Measurements from ENCODE around the gene RAPSN.

Gene RAPSN

DNA sequence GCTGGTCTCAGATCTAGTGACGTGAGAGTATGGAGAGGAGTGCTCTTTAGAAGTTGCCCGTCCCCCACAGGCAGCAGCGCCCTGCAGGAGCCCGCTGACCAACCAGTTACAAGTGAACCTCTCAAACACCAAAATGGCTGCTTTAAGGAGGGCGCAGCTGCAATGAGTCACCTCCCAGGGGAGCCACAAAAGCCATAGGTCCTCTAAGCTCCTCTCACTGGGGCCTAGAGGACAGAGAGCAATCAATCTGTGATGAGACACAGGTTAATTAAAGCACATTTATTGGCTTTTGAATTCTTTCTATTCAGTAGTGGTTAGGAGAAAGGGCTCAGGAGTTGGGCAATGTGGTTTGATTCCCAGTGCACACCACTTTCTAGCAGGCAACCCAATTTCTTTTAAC lies 15.5 kb upstream of the RAPSN start:
- no peak for DNase-seq

DNA sequence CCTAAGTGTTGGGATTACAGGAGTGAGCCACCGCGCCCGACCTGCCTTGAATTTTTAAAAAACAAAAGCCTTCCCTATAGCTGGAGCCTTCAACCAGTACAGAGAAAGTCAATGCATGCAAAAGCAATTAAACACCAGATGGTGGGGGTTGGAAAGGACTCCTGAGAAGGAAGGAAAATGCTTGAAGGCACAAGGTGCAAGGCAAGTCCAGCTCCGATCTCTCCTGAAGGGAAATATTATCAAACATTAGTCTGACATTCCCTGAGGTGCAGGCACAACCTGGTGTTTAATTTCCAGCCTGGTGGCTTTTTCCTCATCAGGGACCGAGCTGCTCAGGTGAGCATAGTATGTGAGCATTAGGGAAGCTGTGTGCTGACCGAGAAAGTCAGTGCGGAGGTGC lies 12.9 kb upstream of the RAPSN start:
- no peak for DNase-seq

DNA sequence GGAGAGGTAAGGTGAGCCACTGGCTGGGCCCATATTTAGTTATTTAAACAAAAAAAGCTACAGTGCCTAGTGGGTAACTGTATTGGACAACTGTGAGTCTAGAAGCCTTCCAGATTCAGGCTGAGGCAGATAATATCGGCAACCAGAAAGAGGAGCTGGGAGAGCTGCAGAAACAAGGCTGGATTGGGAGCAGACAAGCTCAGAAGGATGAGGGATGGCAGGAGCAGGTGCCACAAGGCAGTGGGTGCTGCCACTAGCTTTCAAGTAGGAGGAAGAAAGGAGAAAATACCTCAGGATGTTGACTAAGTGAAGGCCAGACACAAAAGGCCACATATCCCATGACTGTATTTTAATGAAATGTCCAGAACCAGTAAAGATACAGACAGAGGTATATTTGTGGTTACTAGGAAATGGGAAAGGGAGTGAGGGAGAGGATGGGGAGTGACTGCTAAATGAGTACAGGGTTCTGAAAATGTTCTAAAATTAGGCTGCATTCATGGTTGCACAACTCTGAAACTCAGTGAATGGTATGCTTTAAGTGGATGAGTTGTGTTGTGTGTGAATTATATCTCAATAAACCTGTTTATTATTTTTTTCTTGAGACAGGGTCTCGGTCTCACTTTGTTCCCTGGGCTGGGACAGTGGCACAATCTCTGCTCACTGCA lies 11.8 kb upstream of the RAPSN start:
- no peak for DNase-seq

DNA sequence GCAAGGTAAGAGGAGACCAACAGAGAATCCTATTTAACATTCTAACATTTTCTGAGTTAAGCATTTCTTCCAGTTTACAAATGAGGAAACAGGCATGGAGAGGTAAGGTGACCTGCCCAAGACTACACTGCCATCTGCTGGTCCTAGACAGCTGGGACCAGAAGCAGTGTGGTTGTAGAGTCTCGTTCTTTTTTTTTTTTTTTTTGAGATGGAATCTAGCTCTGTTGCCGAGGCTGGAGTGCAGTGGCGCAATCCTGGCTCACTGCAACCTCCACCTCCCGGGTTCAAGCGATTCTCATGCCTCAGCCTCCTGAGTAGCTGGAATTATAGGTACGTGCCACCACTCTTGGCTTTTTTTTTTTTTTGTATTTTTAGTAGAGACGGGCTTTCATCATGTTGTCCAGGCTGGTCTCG lies 5.3 kb upstream of the RAPSN start:
- peak; percentile 62 for DNase-seq

DNA sequence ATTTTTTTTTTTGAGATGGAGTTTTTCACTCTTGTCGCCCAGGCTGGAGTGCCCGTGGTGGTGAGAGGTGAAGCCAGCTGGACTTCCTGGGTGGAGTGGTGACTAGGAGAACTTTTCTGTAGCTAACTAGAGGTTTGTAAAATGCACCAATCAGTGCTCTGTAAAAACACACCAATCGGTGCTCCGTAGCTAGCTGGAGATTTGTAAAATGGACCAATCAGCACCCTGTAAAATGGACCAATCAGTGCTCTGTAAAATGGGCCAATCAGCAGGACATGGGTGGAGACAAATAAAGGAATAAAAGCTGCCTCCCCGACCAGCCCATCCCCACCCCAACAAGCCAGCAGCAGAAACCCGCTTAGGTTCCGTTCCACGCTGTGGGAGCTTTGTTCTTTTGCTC lies 4.4 kb upstream of the RAPSN start:
- no peak for DNase-seq

DNA sequence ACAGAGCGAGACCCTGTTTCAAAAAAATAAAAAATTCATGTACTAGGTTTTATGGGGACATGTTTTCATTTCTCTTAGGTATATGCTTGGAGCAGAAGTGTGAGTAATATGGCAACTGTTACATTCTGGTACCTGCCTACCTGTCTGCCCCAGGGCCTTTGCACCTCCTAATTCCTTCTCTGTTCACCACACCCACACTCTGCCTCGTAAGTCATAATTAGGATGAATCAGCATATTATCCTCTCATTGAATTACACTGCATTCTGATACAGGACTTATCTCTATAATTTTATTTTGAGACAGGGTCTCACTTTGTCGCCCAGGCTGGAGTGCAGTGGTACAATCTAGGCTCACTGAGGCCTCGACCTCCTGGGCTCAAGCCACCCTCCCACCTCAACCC lies 3.1 kb upstream of the RAPSN start:
- no peak for DNase-seq

DNA sequence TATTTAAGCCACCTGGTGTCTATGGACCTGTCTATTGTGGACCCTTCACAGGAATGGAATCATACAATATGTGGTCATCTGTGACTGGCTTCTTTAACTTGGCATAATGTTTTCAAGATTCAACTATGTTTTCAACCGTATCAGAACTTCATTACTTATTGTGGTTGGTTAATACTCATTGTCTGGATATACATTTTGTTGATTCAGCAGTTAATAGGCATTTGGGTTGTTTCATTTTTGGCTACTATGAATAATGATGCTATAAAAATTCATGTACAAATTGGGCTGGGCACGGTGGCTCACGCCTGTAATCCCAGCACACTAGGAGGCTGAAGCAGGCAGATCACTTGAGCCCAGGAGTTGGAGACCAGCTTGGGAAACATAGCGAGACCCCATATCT lies 2.5 kb upstream of the RAPSN start:
- DNase-seq: no peak

DNA sequence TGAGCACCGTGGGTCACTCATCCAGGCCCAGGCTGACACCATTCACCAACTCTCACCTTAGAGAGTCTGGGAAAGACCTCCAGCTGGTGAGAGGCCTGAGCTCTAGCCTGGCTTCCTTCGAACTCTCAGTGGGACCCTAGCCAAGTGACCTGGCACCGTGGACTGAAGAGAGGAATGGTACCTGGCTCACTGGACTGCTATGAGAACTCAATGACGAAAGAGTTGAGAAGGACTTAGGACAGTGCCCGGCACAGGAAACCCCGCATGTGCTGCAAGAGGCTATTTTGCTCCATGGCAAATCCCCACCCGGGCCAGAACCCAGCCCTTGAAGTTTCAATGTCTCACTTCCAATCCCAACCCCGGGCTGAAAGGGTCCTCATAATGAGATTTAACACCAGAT lies 605 bp upstream of the RAPSN start:
- DNase-seq: no peak

DNA sequence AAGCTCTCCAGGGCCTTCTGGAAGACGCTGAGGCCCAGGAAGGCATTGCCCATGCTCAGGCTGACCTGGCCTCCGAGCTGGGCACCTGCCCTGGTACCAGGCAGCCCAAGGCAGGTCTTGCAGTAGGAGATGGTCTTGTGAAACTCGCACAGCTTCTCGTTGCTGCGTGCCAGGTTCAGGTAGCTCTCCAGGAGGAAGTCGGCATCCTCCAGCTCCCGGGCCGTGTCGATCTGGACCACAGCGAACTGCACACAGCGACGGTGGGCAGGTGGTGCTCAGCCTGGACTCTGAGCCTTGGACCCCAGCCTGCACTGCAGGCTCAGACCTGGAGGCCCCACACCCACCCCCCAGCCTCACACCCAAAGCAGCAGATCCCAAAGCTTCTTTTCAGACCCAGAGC lies 1.0 kb downstream of the RAPSN start:
- DNase-seq: no peak

DNA sequence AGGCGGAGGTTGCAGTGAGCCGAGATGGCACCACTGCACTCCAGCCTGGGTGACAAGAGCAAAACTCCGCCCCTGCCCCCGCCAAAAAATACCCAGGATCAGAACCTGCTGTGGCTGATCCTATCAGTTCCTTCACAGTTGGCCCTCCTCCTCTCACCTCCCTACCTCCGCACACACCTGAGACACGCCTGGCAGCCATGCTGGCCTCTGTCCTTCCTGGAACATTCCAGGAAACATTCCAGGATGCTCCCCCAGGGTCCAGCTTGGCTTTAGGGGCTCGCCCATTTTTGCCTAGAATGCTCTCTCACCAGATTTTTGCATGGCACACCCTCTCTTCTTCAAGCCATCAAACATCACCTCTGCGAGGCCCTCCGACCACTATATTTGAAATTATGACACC lies 2.1 kb downstream of the RAPSN start:
- no peak for DNase-seq

DNA sequence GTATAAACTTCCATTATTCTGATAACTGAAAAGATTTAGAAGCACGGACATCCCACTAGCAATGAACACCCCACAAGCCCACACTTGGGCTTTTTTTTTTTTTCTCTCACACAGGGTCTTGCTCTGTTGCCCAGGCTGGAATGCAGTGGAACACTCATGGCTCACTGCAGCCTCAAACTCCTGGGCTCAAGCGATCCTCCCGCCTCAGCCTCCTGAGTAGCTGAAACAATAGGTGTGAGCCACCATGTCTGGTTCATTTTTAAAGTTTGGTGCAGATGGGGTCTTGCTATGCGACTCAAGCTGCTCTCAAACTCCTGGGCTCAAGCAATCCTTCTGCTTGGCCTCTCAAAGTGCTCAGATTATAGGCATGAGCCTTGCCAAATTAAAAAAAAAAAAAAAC lies 3.1 kb downstream of the RAPSN start:
- DNase-seq: no peak

DNA sequence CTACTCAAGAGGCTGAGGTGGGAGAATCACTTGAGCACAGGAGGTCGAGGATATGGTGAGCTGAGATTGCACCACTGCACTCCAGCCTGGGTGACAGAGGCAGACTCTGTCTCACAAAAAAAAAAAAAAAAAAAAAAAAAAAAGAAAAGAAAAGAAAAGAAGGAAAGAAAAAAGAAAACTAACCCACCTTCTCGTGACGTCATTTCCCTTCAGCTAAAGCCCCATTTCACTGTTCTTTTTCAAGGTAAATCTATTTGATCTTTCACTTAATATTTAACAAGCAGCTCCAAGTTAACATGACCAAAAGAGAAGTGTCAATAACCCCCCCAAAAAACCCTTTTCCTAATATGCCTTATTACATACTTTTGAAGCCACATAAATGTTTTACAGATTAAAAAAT lies 5.1 kb downstream of the RAPSN start:
- DNase-seq: no peak

DNA sequence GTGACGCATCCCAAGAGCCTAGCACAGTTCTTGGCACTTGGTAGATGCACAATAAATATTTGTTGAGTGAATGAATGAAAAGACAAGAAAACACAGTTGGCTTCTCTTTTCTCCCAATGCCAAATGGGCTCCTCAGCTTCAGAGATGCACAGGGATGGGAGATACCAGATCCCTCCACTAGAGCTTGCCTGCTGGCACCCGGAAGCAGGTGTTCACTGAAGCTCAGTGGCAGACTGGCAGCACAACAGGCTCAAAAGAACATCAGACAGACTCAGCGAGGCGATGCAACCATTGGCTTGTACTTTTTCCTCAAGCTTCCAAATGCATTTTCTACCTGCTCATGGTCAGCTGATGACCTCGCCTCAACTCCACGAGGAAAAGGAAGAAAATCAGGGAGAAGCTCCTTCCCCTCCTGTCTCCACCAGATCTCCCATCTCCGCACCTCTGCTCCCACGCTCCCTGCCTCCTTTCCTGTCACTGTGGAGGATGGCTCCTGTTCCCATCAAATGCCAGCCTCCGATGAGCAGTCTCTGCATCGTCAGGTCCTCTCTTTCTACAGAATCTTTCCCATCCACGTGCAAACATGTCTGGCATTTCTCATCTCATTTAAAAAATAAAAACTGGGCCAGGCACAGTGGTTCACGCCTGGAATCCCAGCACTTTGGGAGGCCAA lies 5.8 kb downstream of the RAPSN start:
- no peak for DNase-seq

DNA sequence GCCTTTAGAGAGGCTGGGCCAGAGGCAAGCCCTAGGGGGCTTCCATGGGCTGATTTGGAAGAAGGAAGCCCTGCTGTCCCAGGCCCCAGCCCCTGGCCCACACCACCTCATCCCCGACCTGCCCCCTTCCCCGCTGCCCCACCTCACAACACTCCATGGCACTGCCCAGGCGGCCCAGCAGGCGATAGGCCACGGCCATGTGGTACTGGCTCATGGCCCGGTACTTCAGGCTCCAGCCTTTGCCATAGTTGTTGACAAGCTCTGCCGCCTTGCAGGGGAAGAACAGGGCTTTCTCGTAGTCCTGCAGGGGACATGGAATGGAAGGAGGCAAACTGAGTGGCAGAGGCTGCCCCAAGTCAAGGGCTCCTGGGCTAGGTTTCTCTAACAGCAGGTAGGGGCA lies 6.4 kb downstream of the RAPSN start:
- DNase-seq: no peak

DNA sequence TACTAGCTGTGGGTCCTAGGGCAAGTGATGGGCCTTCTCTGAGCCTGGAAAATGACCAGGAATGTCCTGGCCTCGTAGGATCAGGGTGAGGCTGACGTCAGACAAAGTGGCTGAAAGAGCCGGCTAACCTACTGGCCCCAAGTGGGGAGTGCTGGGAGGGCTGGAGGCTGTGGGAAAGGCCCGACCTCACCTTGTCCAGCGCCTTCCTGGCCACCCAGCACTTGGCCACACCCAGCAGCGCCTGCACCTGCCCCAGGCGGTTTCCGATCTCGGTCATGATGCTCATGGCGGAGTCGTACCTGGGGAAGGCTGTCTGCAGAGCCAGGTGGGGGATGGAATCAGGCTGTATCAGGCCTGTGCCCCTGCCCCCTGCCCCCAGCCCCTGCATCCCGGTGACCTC lies 7.5 kb downstream of the RAPSN start:
- DNase-seq: no peak

DNA sequence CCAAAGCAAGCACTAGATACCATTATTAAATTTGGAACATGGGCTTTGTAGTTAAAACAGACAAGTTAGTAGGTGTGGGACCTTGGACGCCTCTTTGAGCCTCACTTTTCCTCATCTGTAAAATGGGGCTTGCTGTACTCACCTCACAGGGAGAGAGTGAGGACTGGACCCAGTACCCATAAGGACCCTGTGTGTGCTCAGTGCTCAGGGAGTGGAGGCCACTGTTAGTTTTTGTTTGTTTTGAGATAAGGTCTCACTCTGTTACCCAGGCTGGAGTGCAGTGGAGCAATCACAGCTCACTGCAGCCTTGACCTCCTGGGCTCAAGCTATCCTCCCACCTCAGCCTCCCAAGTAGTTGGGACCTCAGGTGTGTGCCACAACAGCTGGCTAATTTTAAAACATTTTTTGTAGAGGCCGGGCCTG lies 8.9 kb downstream of the RAPSN start:
- no peak for DNase-seq

DNA sequence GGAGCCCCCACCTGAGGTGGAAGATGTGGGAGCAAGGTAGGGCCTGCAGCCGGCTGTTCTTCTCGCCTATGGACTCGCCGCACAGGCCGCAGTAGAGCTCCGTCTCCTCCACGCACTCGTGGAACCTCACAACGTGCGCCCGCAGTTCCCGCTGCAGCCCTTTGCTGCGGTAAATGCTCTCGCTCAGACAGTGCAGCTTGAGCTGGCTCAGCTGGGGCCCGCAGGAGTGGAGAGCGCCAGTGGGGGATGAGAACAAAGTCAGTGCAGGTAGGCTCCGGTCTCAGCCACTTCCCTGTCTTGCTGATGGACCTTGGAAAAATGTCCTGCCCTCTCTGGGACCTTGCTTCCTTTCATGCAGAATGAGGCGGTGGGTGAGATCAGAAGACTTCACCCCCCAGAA lies 10.2 kb downstream of the RAPSN start:
- DNase-seq: no peak

DNA sequence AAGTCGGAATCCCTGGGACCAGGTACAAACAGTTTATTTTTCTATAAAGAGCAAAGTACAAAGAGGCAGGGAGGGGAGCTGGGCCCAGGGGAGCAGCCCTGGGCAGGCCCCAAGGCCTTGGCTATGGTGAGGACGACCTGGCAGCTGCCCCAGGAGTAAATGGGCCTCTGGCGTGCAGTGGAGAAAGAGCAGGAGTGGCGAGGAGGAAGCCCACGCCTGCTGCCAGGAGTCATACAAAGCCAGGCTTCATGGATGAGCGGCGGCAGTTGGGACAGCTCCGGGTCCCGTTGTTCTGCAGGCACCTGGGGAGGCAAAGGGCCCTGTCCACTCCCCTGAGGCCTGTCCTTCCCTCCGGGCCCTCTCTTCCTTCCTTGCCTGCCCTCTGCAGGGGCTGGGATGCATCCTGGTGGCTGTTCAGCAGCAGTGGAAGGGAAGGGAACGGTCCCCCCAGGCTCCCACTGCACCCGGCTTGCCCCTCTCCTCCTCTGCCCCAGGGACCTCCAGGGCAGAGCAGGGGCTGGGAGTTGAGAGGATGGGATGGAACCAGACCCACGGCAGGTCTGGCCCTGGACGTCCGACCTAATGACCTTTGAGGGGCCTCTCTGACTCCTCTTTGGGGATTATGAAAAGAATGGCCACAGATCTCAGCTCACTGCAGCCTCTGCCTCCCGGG lies 11.1 kb downstream of the RAPSN start:
- DNase-seq: no peak

DNA sequence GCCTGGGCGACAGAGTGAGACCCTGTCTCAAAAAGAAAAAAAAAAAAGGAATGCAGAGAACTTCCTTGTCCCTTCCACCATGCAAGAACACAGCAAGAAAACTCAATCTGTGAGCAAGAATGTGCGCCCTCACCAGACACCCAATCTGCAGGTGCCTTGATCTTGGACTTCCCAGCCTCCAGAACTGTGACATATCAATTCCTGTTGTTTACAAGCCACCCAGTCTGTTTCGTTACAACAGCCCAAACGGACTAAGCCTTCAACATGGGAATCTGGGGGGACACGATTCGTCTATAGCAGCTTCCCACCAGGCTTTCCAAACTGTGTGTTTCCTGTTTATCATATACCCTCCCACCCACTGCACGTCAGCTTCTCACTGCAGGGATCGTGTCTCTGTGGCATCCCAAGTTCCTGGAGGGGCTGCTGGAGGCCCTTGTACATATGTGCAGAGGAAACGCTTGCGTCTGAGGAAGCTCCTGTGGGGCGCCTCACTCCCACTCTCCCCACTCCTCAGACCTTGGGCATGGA lies 11.7 kb downstream of the RAPSN start:
- no peak for DNase-seq

DNA sequence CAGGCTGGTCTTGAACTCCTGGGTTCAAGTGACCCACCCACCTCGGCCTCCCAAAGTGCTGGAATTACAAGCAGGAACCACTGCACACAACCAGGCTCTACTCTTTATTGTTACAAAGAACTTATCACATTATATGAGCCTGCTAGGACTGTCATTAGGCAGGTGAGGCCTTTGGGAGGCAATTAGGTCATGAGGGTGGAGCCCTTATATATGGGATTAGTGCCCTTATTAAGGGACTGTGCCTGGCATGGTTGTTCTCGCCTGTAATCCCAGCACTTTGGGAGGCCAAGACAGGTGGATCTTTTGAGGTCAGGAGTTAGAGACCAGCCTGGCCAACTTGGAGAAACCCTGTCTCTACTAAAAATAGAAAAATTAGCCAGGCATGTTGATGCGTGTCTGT lies 12.2 kb downstream of the RAPSN start:
- DNase-seq: no peak

DNA sequence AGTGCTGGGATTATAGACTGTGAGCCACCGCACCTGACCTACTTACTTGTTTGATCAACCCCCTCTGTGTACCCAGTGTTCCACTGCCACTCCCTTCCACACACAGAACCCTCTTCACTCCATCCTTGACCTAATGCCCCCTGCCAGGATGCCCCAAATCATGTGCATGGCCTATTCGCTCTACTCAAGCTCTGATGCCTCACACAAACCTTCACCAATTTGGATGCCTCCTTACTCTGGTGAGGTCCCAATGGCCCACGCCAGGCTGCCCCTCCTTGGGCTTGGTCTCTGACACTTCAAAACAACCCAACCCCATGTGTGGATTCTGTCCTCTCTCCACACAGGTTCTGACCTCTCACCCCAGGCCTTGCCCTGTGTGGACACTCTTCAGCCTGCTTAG lies 13.2 kb downstream of the RAPSN start:
- no peak for DNase-seq

DNA sequence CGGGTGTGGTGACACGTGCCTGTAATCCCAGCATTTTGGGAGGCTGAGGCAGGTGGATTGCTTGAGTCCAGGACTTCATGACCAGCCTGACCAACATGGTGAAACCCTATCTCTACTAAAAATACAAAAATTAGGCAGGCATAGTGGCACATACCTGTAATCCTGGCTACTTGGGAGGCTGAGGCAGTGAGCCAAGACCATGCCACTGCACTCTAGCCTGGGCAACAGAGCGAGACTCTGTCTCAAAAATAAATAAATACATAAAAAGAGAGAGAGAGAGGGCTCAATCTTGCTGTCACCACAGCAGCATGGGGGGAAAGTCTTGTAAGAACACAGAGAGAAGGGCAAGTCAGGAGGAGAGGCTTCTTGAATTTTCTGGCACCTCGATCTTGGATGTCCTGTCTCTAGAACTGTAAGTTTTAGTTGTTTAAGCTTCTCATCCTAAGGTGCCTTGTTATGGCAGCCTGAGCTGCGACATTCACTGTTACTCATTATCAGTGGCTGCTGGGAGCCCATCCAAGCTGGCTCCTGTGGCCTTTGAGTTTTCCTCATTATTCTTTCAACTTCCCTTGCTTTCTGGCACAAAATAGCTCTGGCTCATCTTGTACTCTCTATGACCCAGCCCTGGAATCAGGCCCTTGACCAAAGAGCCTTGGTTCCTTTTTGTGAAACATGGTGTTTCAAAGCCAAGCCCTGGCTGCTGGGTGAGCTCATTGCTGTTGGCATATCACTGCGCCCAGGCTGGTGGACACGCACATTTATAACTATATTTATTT lies 14.7 kb downstream of the RAPSN start:
- no peak for DNase-seq

DNA sequence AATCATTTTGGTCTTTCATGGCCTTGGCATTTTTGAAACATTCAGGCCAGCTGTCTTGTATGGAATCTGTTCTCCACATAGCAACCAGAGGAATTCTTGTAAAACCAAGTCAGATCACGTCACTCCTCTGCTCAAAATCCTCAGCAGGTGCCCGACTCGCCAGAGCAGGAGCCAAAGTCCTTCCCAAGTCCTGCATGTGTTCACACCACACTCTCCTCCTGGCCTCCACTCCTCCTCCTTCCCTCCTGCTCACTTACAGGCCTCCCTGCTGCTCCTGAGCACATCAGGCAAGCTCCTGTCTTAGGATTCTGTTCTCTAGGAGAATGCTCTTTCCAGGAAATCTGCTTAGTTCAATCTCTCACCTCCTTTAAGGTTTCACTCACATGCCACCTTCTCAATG lies 15.8 kb downstream of the RAPSN start:
- no peak for DNase-seq

All from stimulated activated CD8-positive, alpha-beta memory T cell treated with anti-CD3 and anti-CD28 coated beads, Interleukin-4, amount 100 ng/mL, for 48 hours (primary cell).